Daoy (cell line): ENCODE data around the gene DOCK11. TPM values are rescaled to one million over a fixed set of nuclear protein-coding genes. Genes with fewer than 3 reads are reported as not detected.

Experiments
- DNase-seq: peaks from one replicate; pipeline ENCODE4 v3.0.0-alpha.2; 2015; ENCODE audit warnings: low read depth
- total RNA-seq: library from RNA; depleted of rRNA; stranded (reverse); fragments of >200 nt; shearing (Covaris generic); gene quantifications from 2 replicates; pipeline ENCODE4 v1.2.3, GENCODE V29; 2014

Gene DOCK11
- total RNA-seq, 1 experiment from 2014 or later = 5.1 TPM

GRCh38 chrX:118530219-118530911, 34.8 kb downstream of the DOCK11 start:
- peak; percentile 5 for DNase-seq

- peak; percentile 11 for DNase-seq
Observed at GRCh38 chrX:118534716-118535493, 39.3 kb downstream of the DOCK11 start.

- no peak for DNase-seq
Observed at GRCh38 chrX:118536204-118536603, 40.6 kb downstream of the DOCK11 start.

- peak; percentile 7 for DNase-seq
Observed at GRCh38 chrX:118536687-118537461, 41.3 kb downstream of the DOCK11 start.

GRCh38 chrX:118538386-118538785, 42.8 kb downstream of the DOCK11 start:
- DNase-seq = no peak

- no peak for DNase-seq
Observed at GRCh38 chrX:118540342-118540741, 44.7 kb downstream of the DOCK11 start.

- DNase-seq = no peak
Observed at GRCh38 chrX:118541482-118541881, 45.9 kb downstream of the DOCK11 start.

- DNase-seq = no peak
Observed at GRCh38 chrX:118545510-118545909, 49.9 kb downstream of the DOCK11 start.

- no peak for DNase-seq
Observed at GRCh38 chrX:118548841-118549240, 53.2 kb downstream of the DOCK11 start.

- DNase-seq = peak; percentile 18
Observed at GRCh38 chrX:118550792-118551191, 55.2 kb downstream of the DOCK11 start.

- DNase-seq = peak; percentile 12
Observed at GRCh38 chrX:118551426-118551825, 55.8 kb downstream of the DOCK11 start.

- peak; percentile 67 for DNase-seq
Observed at GRCh38 chrX:118552121-118552900, 56.7 kb downstream of the DOCK11 start.

GRCh38 chrX:118553042-118553710, 57.6 kb downstream of the DOCK11 start:
- DNase-seq = no peak

- no peak for DNase-seq
Observed at GRCh38 chrX:118554511-118554910, 58.9 kb downstream of the DOCK11 start.

- DNase-seq = no peak
Observed at GRCh38 chrX:118558926-118559325, 63.3 kb downstream of the DOCK11 start.

- DNase-seq = no peak
Observed at GRCh38 chrX:118560489-118560888, 64.9 kb downstream of the DOCK11 start.

- no peak for DNase-seq
Observed at GRCh38 chrX:118562582-118563164, 67.1 kb downstream of the DOCK11 start.

- no peak for DNase-seq
Observed at GRCh38 chrX:118564498-118564897, 68.9 kb downstream of the DOCK11 start.

- DNase-seq = no peak
Observed at GRCh38 chrX:118565853-118566252, 70.2 kb downstream of the DOCK11 start.

- no peak for DNase-seq
Observed at GRCh38 chrX:118566359-118566758, 70.7 kb downstream of the DOCK11 start.

GRCh38 chrX:118569676-118570075, 74.1 kb downstream of the DOCK11 start:
- no peak for DNase-seq
